RWPE2 (cell line): ENCODE data around the gene ATP6V0D1.
A peak's percentile ranks its signal among the peaks of the same experiment; 100 is the strongest.

Experiments
- ATAC-seq: fragments of 200-7000 bp; cut with Tn5 transposase; 3 replicates; pipeline ENCODE4 v1.9.1; 2021; ENCODE audit warnings: low read depth
- DNase-seq: peaks from one replicate; pipeline ENCODE4 v3.0.0-alpha.2; 2020; ENCODE audit warnings: low spot score
- H3K27ac ChIP-seq: fragments of 450-650 bp; 2 replicates; pipeline ENCODE4 v1.5.1; 2017; ENCODE audit warnings: mild to moderate bottlenecking; ENCODE audit not compliant: poor library complexity, severe bottlenecking
- H3K27me3 ChIP-seq: fragments of 250-450 bp; sonication (Bioruptor Pico); 2 replicates; pipeline ENCODE4 v1.5.1; 2021; ENCODE audit warnings: mild to moderate bottlenecking, moderate library complexity; ENCODE audit not compliant: insufficient read depth, poor library complexity, severe bottlenecking
- H3K36me3 ChIP-seq: fragments of 250-450 bp; sonication (Bioruptor Pico); 2 replicates; pipeline ENCODE4 v1.5.1; 2020; ENCODE audit warnings: low read depth, mild to moderate bottlenecking, moderate library complexity
- H3K4me1 ChIP-seq: fragments of 250-450 bp; sonication (Bioruptor Pico); 2 replicates; pipeline ENCODE4 v1.5.1; 2021; ENCODE audit warnings: mild to moderate bottlenecking, moderate library complexity; ENCODE audit not compliant: insufficient read depth, poor library complexity, severe bottlenecking
- H3K4me3 ChIP-seq: fragments of 250-450 bp; sonication (Bioruptor Pico); 2 replicates; pipeline ENCODE4 v1.5.1; 2021; ENCODE audit warnings: mild to moderate bottlenecking, moderate library complexity; ENCODE audit not compliant: severe bottlenecking
- H3K9me3 ChIP-seq: fragments of 250-450 bp; sonication (Bioruptor Pico); 2 replicates; pipeline ENCODE4 v1.5.1; 2021; ENCODE audit warnings: mild to moderate bottlenecking, moderate library complexity; ENCODE audit not compliant: severe bottlenecking
- TF ChIP-seq, protein P1 (sequence below): fragments of 450-650 bp; IDR thresholded peaks from one replicate; pipeline ENCODE4 v1.5.1; 2017; ENCODE audit warnings: mild to moderate bottlenecking, moderate library complexity; ENCODE audit not compliant: poor library complexity, severe bottlenecking

Gene ATP6V0D1

GRCh38 chr16:67396159-67397035 lies 84.6 kb downstream of the ATP6V0D1 start:
- H3K4me3 ChIP-seq: no peak overlapping the region
- peaks cover 13% of the 10 kb centered on the region for H3K4me1 ChIP-seq
- H3K27me3 ChIP-seq: no peaks in the 10 kb centered on the region
- peak; percentile 66 for ATAC-seq
- H3K27ac ChIP-seq: no peak overlapping the region
- TF ChIP-seq, protein P1, sequence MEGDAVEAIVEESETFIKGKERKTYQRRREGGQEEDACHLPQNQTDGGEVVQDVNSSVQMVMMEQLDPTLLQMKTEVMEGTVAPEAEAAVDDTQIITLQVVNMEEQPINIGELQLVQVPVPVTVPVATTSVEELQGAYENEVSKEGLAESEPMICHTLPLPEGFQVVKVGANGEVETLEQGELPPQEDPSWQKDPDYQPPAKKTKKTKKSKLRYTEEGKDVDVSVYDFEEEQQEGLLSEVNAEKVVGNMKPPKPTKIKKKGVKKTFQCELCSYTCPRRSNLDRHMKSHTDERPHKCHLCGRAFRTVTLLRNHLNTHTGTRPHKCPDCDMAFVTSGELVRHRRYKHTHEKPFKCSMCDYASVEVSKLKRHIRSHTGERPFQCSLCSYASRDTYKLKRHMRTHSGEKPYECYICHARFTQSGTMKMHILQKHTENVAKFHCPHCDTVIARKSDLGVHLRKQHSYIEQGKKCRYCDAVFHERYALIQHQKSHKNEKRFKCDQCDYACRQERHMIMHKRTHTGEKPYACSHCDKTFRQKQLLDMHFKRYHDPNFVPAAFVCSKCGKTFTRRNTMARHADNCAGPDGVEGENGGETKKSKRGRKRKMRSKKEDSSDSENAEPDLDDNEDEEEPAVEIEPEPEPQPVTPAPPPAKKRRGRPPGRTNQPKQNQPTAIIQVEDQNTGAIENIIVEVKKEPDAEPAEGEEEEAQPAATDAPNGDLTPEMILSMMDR: no peak
- H3K9me3 ChIP-seq: no peaks in the 10 kb centered on the region
- DNase-seq: peak; percentile 94
- no peaks in the 10 kb centered on the region for H3K36me3 ChIP-seq

DNA sequence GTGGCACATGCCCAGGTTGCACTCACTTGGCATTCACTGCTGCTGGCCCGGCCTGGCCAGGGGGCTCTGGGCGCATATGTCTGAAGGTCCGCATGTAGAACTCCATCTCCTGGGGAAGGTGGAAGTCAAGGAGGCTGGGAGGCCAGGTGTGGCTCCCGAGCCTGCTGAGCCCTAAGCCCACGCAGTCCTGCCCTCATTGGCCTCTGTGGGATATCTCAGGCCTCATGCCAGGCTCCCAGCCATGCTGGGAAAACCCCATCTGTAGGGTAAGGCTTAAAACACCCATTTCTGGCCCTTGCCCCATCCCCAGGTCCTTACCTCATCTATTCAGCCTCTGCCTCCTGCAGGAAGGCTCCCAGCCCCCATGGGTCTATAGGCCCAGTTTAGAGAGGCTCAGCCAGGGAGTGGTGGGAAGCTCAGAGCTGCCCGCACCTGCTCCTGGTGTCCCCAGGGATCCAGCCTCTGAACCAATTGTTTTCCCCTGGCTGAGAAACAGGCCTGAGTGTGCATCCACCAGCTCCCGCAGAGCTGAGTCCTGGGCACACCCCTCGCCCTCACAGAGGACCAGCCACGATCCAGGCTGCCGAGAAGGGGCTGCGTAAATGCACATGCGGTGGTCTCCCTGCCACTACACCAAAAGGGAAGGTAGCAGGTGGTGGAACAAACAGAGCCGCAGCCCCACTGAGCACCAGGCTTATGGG lies 85.3 kb downstream of the ATP6V0D1 start:
- ATAC-seq (no peak), DNase-seq (no peak)
- no peak overlapping the region for H3K27ac ChIP-seq
- H3K9me3 ChIP-seq: no peaks in the 10 kb centered on the region
- no peaks in the 10 kb centered on the region for H3K36me3 ChIP-seq
- no peaks in the 10 kb centered on the region for H3K27me3 ChIP-seq
- peaks cover 13% of the 10 kb centered on the region for H3K4me1 ChIP-seq
- TF ChIP-seq, protein P1: no peak
- H3K4me3 ChIP-seq: no peak overlapping the region

GRCh38 chr16:67395105-67395457 lies 85.9 kb downstream of the ATP6V0D1 start:
- no peaks in the 10 kb centered on the region for H3K27me3 ChIP-seq
- no peaks in the 10 kb centered on the region for H3K36me3 ChIP-seq
- H3K9me3 ChIP-seq: no peaks in the 10 kb centered on the region
- ATAC-seq (no peak), DNase-seq (no peak)
- TF ChIP-seq, protein P1: no peak
- peaks cover 13% of the 10 kb centered on the region for H3K4me1 ChIP-seq
- no peak overlapping the region for H3K27ac ChIP-seq
- no peak overlapping the region for H3K4me3 ChIP-seq

DNA sequence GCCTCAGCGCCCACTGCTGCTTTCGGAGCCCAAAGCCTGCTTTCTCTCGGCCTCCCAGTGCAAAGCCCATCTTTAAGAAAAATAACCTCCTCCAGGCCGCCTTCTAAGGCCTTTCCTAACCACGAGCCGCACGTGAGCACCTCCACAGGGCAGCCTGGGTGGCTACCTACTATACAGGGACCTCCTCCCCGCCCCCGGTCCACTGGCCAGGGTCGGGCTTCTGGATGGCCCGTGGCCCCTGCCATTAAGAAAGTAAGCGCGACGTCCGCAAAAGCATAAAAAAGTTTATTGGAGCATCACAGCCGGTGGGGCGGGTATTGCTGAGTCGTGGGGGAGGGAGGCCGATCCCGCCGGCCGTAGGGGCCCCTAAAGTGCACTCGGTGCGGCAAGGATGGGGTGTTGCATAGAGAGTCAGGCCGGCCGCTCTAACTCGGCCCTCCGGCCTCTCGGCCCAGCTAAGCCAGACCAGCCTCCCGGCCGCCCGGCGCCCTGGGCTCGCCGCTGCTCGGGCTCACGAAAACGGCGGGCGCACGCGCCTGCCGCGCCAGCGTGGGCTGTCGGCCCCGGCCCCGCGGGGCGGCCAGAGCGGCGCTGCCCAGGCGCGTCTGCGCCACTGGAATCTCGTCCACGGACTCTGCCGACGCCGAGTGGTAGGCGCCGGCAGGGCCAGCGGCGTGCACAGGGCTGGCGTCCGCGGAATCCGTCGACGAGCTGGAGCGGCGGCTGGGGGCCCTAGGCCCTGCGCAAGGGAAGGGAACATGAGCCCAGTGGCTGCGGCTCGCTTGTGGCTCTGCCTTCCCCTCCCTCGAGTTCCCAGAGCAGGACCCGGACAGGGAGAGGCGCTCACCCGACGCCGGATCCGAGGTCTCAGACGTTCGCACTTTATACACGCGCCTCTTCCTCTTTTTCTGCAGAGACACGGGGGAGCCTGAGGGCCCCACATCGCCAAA lies 86.5 kb downstream of the ATP6V0D1 start:
- no peak for ATAC-seq
- Histone ChIP-seq H3K4me1 (peaks cover 13% of the 10 kb centered on the region), H3K36me3 (no peaks in the 10 kb centered on the region), H3K4me3 (no peak overlapping the region), H3K9me3 (no peaks in the 10 kb centered on the region), H3K27ac (no peak overlapping the region), H3K27me3 (no peaks in the 10 kb centered on the region)
- TF ChIP-seq, protein P1: no peak
- no peak for DNase-seq
